Neural cell (in vitro differentiated cells): ENCODE data around the gene UBD. TPM values are rescaled to one million over a fixed set of nuclear protein-coding genes. Genes with fewer than 3 reads are reported as not detected.

Experiments
- H2AFZ ChIP-seq: fragments of 200-600, 300-800 bp; sonication (generic), shearing (Covaris generic); 2 replicates; pipeline ENCODE4 v1.6.0; 2014; ENCODE audit warnings: low read depth, mild to moderate bottlenecking, antibody characterized with exemption, low read length, moderate library complexity
- H3F3A ChIP-seq: fragments of 200-600 bp; shearing (Covaris generic); 2 replicates; pipeline ENCODE4 v1.6.1; 2016; ENCODE audit warnings: mild to moderate bottlenecking, moderate library complexity, mixed read lengths, antibody characterized with exemption, low read length; ENCODE audit not compliant: insufficient read depth, poor library complexity, severe bottlenecking
- H3K27ac ChIP-seq: fragments of 200-600, 300-800 bp; sonication (generic), shearing (Covaris generic); 2 replicates; pipeline ENCODE4 v1.5.1; 2014; ENCODE audit warnings: mild to moderate bottlenecking, low read length, moderate library complexity
- H3K27me3 ChIP-seq: fragments of 300-800, 200-600 bp; sonication (generic), shearing (Covaris generic); 2 replicates; pipeline ENCODE4 v1.6.0; 2014; ENCODE audit warnings: mild to moderate bottlenecking, low read depth, low read length, moderate library complexity; ENCODE audit not compliant: insufficient read depth
- H3K36me3 ChIP-seq: fragments of 300-800, 200-600 bp; sonication (generic), shearing (Covaris generic); 2 replicates; pipeline ENCODE4 v1.5.1; 2014; ENCODE audit warnings: mild to moderate bottlenecking, antibody characterized with exemption, low read length, moderate library complexity; ENCODE audit not compliant: insufficient read depth
- H3K4me2 ChIP-seq: fragments of 300-800, 200-600 bp; sonication (generic), shearing (Covaris generic); 2 replicates; pipeline ENCODE4 v1.6.0; 2014; ENCODE audit warnings: mild to moderate bottlenecking, low read length
- H3K4me3 ChIP-seq: fragments of 300-800, 200-600 bp; sonication (generic), shearing (Covaris generic); 2 replicates; pipeline ENCODE4 v1.5.1; 2014; ENCODE audit warnings: mild to moderate bottlenecking, low read length, moderate library complexity
- H3K79me2 ChIP-seq: fragments of 200-600 bp; shearing (Covaris generic); replicated peaks from 2 replicates; pipeline ENCODE4 v1.6.0; 2014; ENCODE audit warnings: mild to moderate bottlenecking, low read length, moderate library complexity; ENCODE audit not compliant: insufficient read depth
- H3K9ac ChIP-seq: fragments of 300-800, 200-600 bp; sonication (generic), shearing (Covaris generic); 2 replicates; pipeline ENCODE4 v1.6.1; 2016; ENCODE audit warnings: mild to moderate bottlenecking, low read length, mixed read lengths
- H3K9me2 ChIP-seq: fragments of 200-600 bp; shearing (Covaris generic); 2 replicates; pipeline ENCODE4 v1.6.1; 2016; ENCODE audit warnings: mild to moderate bottlenecking, low read length, mixed read lengths; ENCODE audit not compliant: insufficient read depth
- H3K9me3 ChIP-seq: fragments of 200-600, 300-800 bp; sonication (generic), shearing (Covaris generic); 2 replicates; pipeline ENCODE4 v1.6.1; 2016; ENCODE audit warnings: mild to moderate bottlenecking, mixed run types, low read length, moderate library complexity, mixed read lengths
- H4K20me1 ChIP-seq: fragments of 200-600 bp; shearing (Covaris generic); 2 replicates; pipeline ENCODE4 v1.6.1; 2016; ENCODE audit warnings: mild to moderate bottlenecking, mixed run types; ENCODE audit not compliant: insufficient read depth
- EP300 ChIP-seq: fragments of 450-650 bp; conservative IDR thresholded peaks from 2 replicates; pipeline ENCODE4 v1.6.1; 2014; ENCODE audit warnings: antibody characterized with exemption, mild to moderate bottlenecking, moderate library complexity; ENCODE audit not compliant: poor library complexity, severe bottlenecking
- EZH2 ChIP-seq: fragments of 200-600, 300-800 bp; shearing (Covaris generic), sonication (generic); IDR thresholded peaks from 2 replicates; pipeline ENCODE4 v1.6.1; 2014; ENCODE audit warnings: antibody characterized with exemption, low read length, borderline replicate concordance, mild to moderate bottlenecking; ENCODE audit not compliant: insufficient read depth, poor library complexity, severe bottlenecking
- MXI1 ChIP-seq: fragments of 450-650 bp; conservative IDR thresholded peaks from 2 replicates; pipeline ENCODE4 v1.6.1; 2014; ENCODE audit warnings: antibody characterized with exemption, mild to moderate bottlenecking; ENCODE audit not compliant: poor library complexity, severe bottlenecking
- POLR2AphosphoS5 ChIP-seq: IDR thresholded peaks from 2 replicates; pipeline ENCODE4 v1.6.1; 2012
- RAD21 ChIP-seq: fragments of 450-650 bp; conservative IDR thresholded peaks from 2 replicates; pipeline ENCODE4 v1.6.1; 2014; ENCODE audit warnings: antibody characterized with exemption, mild to moderate bottlenecking, moderate library complexity
- SMC3 ChIP-seq: fragments of 450-650 bp; conservative IDR thresholded peaks from 2 replicates; pipeline ENCODE4 v1.6.1; 2014; ENCODE audit warnings: antibody characterized with exemption, mild to moderate bottlenecking, moderate library complexity; ENCODE audit not compliant: poor library complexity
- TAF1 ChIP-seq: IDR thresholded peaks from 2 replicates; pipeline ENCODE4 v1.6.1; 2012; ENCODE audit warnings: low read depth
- polyA plus RNA-seq: library from polyadenylated mRNA; depleted of rRNA; stranded (reverse); fragments of >200 nt; gene quantifications from 2 replicates; pipeline ENCODE4 v1.2.3, GENCODE V29; 2014
- TF ChIP-seq, protein P1 (sequence below): IDR thresholded peaks from 2 replicates; pipeline ENCODE4 v1.6.1; 2012; ENCODE audit warnings: borderline replicate concordance
- TF ChIP-seq, protein P2 (sequence below): fragments of 450-650 bp; IDR thresholded peaks from 2 replicates; pipeline ENCODE4 v1.5.1; 2014; ENCODE audit warnings: antibody characterized with exemption, mild to moderate bottlenecking, moderate library complexity; ENCODE audit not compliant: poor library complexity, severe bottlenecking

The UBD gene
- polyA plus RNA-seq, 1 donor from 2014 or later, result not detected

DNA sequence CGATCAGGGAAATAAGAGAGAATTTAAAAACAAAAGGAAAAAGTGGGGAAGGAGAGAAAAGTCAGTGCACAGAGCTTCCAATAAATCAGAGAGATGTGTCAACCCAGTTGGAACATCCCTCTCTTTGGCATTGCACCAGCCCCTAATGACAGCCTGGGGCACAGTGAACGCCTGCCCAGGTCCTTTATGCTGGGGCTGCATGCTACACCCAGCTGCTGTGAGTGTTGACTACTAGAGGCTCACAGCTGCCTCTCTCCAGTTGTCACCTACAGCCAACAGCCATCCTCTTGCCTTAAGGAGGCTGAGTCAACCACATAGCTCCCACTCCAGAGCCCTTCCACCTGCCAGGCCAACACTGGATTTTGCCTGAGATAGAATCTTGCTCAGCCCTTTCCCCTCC lies 44.4 kb upstream of the UBD start:
- H2AFZ ChIP-seq, result no peak overlapping the region
- TF ChIP-seq EP300 (no peak), TAF1 (no peak), POLR2AphosphoS5 (no peak), EZH2 (no peak), RAD21 (no peak), SMC3 (no peak), MXI1 (no peak)
- TF ChIP-seq, protein P1, sequence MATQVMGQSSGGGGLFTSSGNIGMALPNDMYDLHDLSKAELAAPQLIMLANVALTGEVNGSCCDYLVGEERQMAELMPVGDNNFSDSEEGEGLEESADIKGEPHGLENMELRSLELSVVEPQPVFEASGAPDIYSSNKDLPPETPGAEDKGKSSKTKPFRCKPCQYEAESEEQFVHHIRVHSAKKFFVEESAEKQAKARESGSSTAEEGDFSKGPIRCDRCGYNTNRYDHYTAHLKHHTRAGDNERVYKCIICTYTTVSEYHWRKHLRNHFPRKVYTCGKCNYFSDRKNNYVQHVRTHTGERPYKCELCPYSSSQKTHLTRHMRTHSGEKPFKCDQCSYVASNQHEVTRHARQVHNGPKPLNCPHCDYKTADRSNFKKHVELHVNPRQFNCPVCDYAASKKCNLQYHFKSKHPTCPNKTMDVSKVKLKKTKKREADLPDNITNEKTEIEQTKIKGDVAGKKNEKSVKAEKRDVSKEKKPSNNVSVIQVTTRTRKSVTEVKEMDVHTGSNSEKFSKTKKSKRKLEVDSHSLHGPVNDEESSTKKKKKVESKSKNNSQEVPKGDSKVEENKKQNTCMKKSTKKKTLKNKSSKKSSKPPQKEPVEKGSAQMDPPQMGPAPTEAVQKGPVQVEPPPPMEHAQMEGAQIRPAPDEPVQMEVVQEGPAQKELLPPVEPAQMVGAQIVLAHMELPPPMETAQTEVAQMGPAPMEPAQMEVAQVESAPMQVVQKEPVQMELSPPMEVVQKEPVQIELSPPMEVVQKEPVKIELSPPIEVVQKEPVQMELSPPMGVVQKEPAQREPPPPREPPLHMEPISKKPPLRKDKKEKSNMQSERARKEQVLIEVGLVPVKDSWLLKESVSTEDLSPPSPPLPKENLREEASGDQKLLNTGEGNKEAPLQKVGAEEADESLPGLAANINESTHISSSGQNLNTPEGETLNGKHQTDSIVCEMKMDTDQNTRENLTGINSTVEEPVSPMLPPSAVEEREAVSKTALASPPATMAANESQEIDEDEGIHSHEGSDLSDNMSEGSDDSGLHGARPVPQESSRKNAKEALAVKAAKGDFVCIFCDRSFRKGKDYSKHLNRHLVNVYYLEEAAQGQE, result no peak
- TF ChIP-seq, protein P2, sequence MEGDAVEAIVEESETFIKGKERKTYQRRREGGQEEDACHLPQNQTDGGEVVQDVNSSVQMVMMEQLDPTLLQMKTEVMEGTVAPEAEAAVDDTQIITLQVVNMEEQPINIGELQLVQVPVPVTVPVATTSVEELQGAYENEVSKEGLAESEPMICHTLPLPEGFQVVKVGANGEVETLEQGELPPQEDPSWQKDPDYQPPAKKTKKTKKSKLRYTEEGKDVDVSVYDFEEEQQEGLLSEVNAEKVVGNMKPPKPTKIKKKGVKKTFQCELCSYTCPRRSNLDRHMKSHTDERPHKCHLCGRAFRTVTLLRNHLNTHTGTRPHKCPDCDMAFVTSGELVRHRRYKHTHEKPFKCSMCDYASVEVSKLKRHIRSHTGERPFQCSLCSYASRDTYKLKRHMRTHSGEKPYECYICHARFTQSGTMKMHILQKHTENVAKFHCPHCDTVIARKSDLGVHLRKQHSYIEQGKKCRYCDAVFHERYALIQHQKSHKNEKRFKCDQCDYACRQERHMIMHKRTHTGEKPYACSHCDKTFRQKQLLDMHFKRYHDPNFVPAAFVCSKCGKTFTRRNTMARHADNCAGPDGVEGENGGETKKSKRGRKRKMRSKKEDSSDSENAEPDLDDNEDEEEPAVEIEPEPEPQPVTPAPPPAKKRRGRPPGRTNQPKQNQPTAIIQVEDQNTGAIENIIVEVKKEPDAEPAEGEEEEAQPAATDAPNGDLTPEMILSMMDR, result no peak
- H3K9me2 ChIP-seq, result no peaks in the 10 kb centered on the region
- no peak overlapping the region for H3K4me3 ChIP-seq
- H3K4me2 ChIP-seq, result no peak overlapping the region
- H3K27ac ChIP-seq, result peak overlapping the region; percentile 63
- no peaks in the 10 kb centered on the region for H3K27me3 ChIP-seq
- no peaks in the 10 kb centered on the region for H4K20me1 ChIP-seq
- H3K36me3 ChIP-seq, result peaks cover 37% of the 10 kb centered on the region
- no peaks in the 10 kb centered on the region for H3K9me3 ChIP-seq
- no peaks in the 10 kb centered on the region for H3F3A ChIP-seq
- no peaks in the 10 kb centered on the region for H3K79me2 ChIP-seq
- H3K9ac ChIP-seq, result peak overlapping the region; percentile 0

GRCh38 chr6:29603456-29603855 lies 43.9 kb upstream of the UBD start:
- Histone ChIP-seq H3K4me2 (peak overlapping the region; percentile 9), H3K27me3 (no peaks in the 10 kb centered on the region), H3K9me2 (no peaks in the 10 kb centered on the region), H3K27ac (peak overlapping the region; percentile 63), H3K9ac (peak overlapping the region; percentile 37), H3K4me3 (peak overlapping the region; percentile 45), H2AFZ (no peak overlapping the region), H3F3A (no peaks in the 10 kb centered on the region), H4K20me1 (no peaks in the 10 kb centered on the region), H3K9me3 (no peaks in the 10 kb centered on the region), H3K79me2 (no peaks in the 10 kb centered on the region), H3K36me3 (peaks cover 37% of the 10 kb centered on the region)
- TF ChIP-seq SMC3, result no peak
- TF ChIP-seq EP300, result no peak
- TF ChIP-seq, protein P2, result no peak
- TF ChIP-seq POLR2AphosphoS5, result no peak
- no peak for TF ChIP-seq TAF1
- no peak for TF ChIP-seq RAD21
- TF ChIP-seq MXI1, result no peak
- no peak for TF ChIP-seq EZH2
- TF ChIP-seq, protein P1, result no peak
